GM23338 (cell line): ENCODE measurements around the gene CTDSPL. TPM values are rescaled to one million over a fixed set of nuclear protein-coding genes. Genes with fewer than 3 reads are reported as not detected.

Source experiments
- ATAC-seq: fragments of 200-7000 bp; cut with Tn5 transposase; 3 replicates; pipeline ENCODE4 v1.9.1; 2020
- DNase-seq: peaks from one replicate; pipeline ENCODE4 v3.0.0-alpha.2; 2015; ENCODE audit warnings: low spot score
- H2AFZ ChIP-seq: fragments of 200-600 bp; sonication (generic); 2 replicates; pipeline ENCODE4 v1.8.0; 2016; ENCODE audit warnings: antibody characterized with exemption, mild to moderate bottlenecking, moderate library complexity
- H3F3A ChIP-seq: fragments of 200-600 bp; sonication (generic); replicated peaks from 2 replicates; pipeline ENCODE4 v1.8.0; 2017; ENCODE audit warnings: antibody characterized with exemption, mixed run types, low read depth
- H3K27ac ChIP-seq: fragments of 200-600 bp; sonication (generic); 2 replicates; pipeline ENCODE4 v1.6.1; 2016; ENCODE audit warnings: low read depth
- H3K27me3 ChIP-seq: fragments of 200-600 bp; sonication (generic); 2 replicates; pipeline ENCODE4 v1.8.0; 2016; ENCODE audit warnings: mild to moderate bottlenecking, mixed run types, moderate library complexity; ENCODE audit not compliant: insufficient read depth
- H3K36me3 ChIP-seq: fragments of 200-600 bp; sonication (generic); 2 replicates; pipeline ENCODE4 v1.8.0; 2016; ENCODE audit warnings: mild to moderate bottlenecking; ENCODE audit not compliant: insufficient read depth
- H3K4me1 ChIP-seq: fragments of 200-600 bp; sonication (generic); 2 replicates; pipeline ENCODE4 v1.8.0; 2016; ENCODE audit warnings: mild to moderate bottlenecking, moderate library complexity; ENCODE audit not compliant: insufficient read depth
- H3K4me2 ChIP-seq: fragments of 200-600 bp; sonication (generic); 2 replicates; pipeline ENCODE4 v1.7.1; 2017; ENCODE audit warnings: mixed run types
- H3K4me3 ChIP-seq: fragments of 200-600 bp; sonication (generic); 2 replicates; pipeline ENCODE4 v1.6.1; 2016; ENCODE audit warnings: mixed run types
- H3K79me2 ChIP-seq: fragments of 200-600 bp; sonication (generic); replicated peaks from 2 replicates; pipeline ENCODE4 v1.8.0; 2017; ENCODE audit warnings: mild to moderate bottlenecking; ENCODE audit not compliant: insufficient read depth
- H3K9me2 ChIP-seq: fragments of 200-600 bp; sonication (generic); 2 replicates; pipeline ENCODE4 v1.8.0; 2017; ENCODE audit not compliant: insufficient read depth
- H4K20me1 ChIP-seq: fragments of 200-600 bp; sonication (generic); replicated peaks from 2 replicates; pipeline ENCODE4 v1.8.0; 2017; ENCODE audit warnings: mild to moderate bottlenecking; ENCODE audit not compliant: insufficient read depth
- H3K27ac Mint-ChIP-seq: 2 replicates; pipeline ENCODE4 v1.8.0; 2020; ENCODE audit warnings: inconsistent platforms, mild to moderate bottlenecking, moderate library complexity, mixed read lengths
- H3K27me3 Mint-ChIP-seq: 3 replicates; pipeline ENCODE4 v1.8.0; 2022; ENCODE audit warnings: low read depth, mild to moderate bottlenecking, moderate library complexity, mixed read lengths, inconsistent platforms; ENCODE audit not compliant: insufficient read depth, poor library complexity
- H3K36me3 Mint-ChIP-seq: 3 replicates; pipeline ENCODE4 v1.8.0; 2021; ENCODE audit warnings: low read depth, mild to moderate bottlenecking, inconsistent platforms, moderate library complexity, mixed read lengths
- H3K4me1 Mint-ChIP-seq: 3 replicates; pipeline ENCODE4 v1.8.0; 2020; ENCODE audit warnings: mild to moderate bottlenecking, inconsistent platforms, mixed read lengths
- H3K4me3 Mint-ChIP-seq: 3 replicates; pipeline ENCODE4 v1.8.0; 2021; ENCODE audit warnings: moderate library complexity, mild to moderate bottlenecking, inconsistent platforms, mixed read lengths
- H3K9me3 Mint-ChIP-seq: 3 replicates; pipeline ENCODE4 v1.8.0; 2020; ENCODE audit warnings: moderate library complexity, mild to moderate bottlenecking, inconsistent platforms, mixed read lengths
- CREB1 ChIP-seq: fragments of 250-450 bp; sonication (Bioruptor Pico); IDR thresholded peaks from 2 replicates; pipeline ENCODE4 v1.5.0; 2020; ENCODE audit warnings: low read depth, mild to moderate bottlenecking, moderate library complexity
- EZH2 ChIP-seq: fragments of 200-600 bp; sonication (generic); IDR thresholded peaks from one replicate; pipeline ENCODE4 v1.8.0; 2017; ENCODE audit warnings: antibody characterized with exemption, mild to moderate bottlenecking, low read depth; ENCODE audit not compliant: unreplicated experiment
- EZH2phosphoT487 ChIP-seq: fragments of 200-600 bp; sonication (generic); IDR thresholded peaks from one replicate; pipeline ENCODE4 v1.8.1; 2018; ENCODE audit warnings: antibody characterized with exemption; ENCODE audit not compliant: unreplicated experiment
- JUNB ChIP-seq: IDR thresholded peaks from one replicate; pipeline ENCODE4 v1.6.1; 2016; ENCODE audit warnings: antibody characterized with exemption; ENCODE audit not compliant: unreplicated experiment
- NANOG ChIP-seq: IDR thresholded peaks from 2 replicates; pipeline ENCODE4 v1.6.1; 2016; ENCODE audit warnings: antibody characterized with exemption, borderline replicate concordance
- POLR2AphosphoS5 ChIP-seq: IDR thresholded peaks from 2 replicates; pipeline ENCODE4 v1.6.1; 2016; ENCODE audit warnings: antibody characterized with exemption, low read depth
- STAT1 ChIP-seq: IDR thresholded peaks from one replicate; pipeline ENCODE4 v1.6.1; 2016; ENCODE audit warnings: antibody characterized with exemption; ENCODE audit not compliant: unreplicated experiment
- ZNF114 ChIP-seq: fragments of 250-450 bp; sonication (Bioruptor Pico); IDR thresholded peaks from 2 replicates; pipeline ENCODE4 v1.5.0; 2020; ENCODE audit warnings: mild to moderate bottlenecking, moderate library complexity
- ZNF331 ChIP-seq: fragments of 250-450 bp; sonication (Bioruptor Pico); IDR thresholded peaks from 2 replicates; pipeline ENCODE4 v1.5.0; 2020; ENCODE audit warnings: low read depth, mild to moderate bottlenecking, moderate library complexity
- polyA plus RNA-seq: library from polyadenylated mRNA; unstranded; fragments of >200 nt; fragmentation: Nextera tagmentation; extraction: Ambion mirVana; gene quantifications from 2 replicates; pipeline ENCODE4 v1.2.1, GENCODE V29; 2016
- total RNA-seq: library from RNA; depleted of rRNA; stranded (reverse); fragments of >200 nt; shearing (Covaris generic); gene quantifications from 2 replicates; pipeline ENCODE4 v1.2.3, GENCODE V29; 2014
- TF ChIP-seq, protein P1 (sequence below): fragments of 250-450 bp; sonication (Bioruptor Pico); IDR thresholded peaks from 2 replicates; pipeline ENCODE4 v1.5.0; 2020; ENCODE audit warnings: mild to moderate bottlenecking, moderate library complexity
- TF ChIP-seq, protein P2 (sequence below): IDR thresholded peaks from one replicate; pipeline ENCODE4 v1.6.1; 2018; ENCODE audit warnings: antibody characterized with exemption; ENCODE audit not compliant: unreplicated experiment
- TF ChIP-seq, protein P3 (sequence below): IDR thresholded peaks from 2 replicates; pipeline ENCODE4 v1.6.1; 2016; ENCODE audit warnings: antibody characterized with exemption

The CTDSPL gene
- total and polyA plus RNA-seq, 2 experiments from 2014 or later, result 23.2 to 42.0 TPM

DNA sequence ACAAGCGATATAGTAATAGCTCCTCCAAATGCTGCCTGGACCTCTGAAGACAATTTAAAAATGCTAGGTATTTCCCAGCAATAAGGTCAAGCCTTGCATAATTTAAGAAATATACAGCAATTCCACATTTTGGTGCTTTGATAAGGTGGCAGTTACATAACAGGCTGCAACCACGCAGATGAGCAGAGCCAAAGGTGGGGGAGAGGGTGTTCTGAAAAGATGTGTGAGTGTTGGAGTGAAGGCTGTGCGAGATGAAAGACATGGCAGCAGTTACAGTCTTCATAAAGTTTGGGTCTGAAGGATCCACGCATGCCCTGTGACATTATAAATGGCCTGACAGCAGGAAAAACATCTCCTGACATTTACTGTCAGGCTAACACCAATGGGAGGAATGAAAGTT, 26.1 kb downstream of the CTDSPL start (continued):
- TF ChIP-seq CREB1 (CRISPR knock-in tag) (no peak), POLR2AphosphoS5 (no peak), STAT1 (no peak), EZH2phosphoT487 (no peak), EZH2 (no peak)

DNA sequence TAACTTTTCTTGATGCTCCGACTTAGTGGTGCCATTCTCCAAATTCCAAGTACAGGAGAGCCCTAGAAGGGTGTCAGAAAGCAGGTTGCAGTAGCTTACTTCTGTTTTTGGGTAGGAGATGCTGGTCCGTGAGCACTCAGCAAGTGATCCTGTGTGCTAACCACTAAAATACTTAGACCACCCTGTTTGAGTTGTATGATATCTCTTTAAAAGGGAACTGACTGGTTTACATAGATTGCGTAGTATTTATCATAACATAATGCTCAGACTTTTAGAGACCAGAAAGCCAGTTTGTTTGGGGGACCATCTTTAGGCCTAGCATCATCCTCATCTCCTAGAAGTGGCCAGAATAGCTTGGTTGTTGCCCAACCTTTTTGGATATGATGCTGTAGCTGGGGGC, 26.7 kb downstream of the CTDSPL start:
- H3K27ac Mint-ChIP-seq, result no peak overlapping the region
- no peak overlapping the region for H3K4me3 Mint-ChIP-seq
- no peak for ATAC-seq
- no peaks in the 10 kb centered on the region for H3K9me3 Mint-ChIP-seq
- Histone ChIP-seq H3K36me3 (no peaks in the 10 kb centered on the region), H3F3A (no peaks in the 10 kb centered on the region), H3K4me1 (peaks cover 7% of the 10 kb centered on the region; the same call in 1 of the 2 replicates), H2AFZ (no peak overlapping the region), H3K27ac (no peak overlapping the region), H3K4me2 (no peak overlapping the region), H3K27me3 (no peaks in the 10 kb centered on the region), H3K9me2 (no peaks in the 10 kb centered on the region), H4K20me1 (no peaks in the 10 kb centered on the region; the same call in none of the 2 replicates), H3K79me2 (peaks cover 29% of the 10 kb centered on the region; the same call in 1 of the 2 replicates), H3K4me3 (no peak overlapping the region)
- peaks cover 4% of the 10 kb centered on the region for H3K27me3 Mint-ChIP-seq
- H3K4me1 Mint-ChIP-seq, result peaks cover 24% of the 10 kb centered on the region
- DNase-seq, result no peak
- no peaks in the 10 kb centered on the region for H3K36me3 Mint-ChIP-seq
- TF ChIP-seq, protein P1, sequence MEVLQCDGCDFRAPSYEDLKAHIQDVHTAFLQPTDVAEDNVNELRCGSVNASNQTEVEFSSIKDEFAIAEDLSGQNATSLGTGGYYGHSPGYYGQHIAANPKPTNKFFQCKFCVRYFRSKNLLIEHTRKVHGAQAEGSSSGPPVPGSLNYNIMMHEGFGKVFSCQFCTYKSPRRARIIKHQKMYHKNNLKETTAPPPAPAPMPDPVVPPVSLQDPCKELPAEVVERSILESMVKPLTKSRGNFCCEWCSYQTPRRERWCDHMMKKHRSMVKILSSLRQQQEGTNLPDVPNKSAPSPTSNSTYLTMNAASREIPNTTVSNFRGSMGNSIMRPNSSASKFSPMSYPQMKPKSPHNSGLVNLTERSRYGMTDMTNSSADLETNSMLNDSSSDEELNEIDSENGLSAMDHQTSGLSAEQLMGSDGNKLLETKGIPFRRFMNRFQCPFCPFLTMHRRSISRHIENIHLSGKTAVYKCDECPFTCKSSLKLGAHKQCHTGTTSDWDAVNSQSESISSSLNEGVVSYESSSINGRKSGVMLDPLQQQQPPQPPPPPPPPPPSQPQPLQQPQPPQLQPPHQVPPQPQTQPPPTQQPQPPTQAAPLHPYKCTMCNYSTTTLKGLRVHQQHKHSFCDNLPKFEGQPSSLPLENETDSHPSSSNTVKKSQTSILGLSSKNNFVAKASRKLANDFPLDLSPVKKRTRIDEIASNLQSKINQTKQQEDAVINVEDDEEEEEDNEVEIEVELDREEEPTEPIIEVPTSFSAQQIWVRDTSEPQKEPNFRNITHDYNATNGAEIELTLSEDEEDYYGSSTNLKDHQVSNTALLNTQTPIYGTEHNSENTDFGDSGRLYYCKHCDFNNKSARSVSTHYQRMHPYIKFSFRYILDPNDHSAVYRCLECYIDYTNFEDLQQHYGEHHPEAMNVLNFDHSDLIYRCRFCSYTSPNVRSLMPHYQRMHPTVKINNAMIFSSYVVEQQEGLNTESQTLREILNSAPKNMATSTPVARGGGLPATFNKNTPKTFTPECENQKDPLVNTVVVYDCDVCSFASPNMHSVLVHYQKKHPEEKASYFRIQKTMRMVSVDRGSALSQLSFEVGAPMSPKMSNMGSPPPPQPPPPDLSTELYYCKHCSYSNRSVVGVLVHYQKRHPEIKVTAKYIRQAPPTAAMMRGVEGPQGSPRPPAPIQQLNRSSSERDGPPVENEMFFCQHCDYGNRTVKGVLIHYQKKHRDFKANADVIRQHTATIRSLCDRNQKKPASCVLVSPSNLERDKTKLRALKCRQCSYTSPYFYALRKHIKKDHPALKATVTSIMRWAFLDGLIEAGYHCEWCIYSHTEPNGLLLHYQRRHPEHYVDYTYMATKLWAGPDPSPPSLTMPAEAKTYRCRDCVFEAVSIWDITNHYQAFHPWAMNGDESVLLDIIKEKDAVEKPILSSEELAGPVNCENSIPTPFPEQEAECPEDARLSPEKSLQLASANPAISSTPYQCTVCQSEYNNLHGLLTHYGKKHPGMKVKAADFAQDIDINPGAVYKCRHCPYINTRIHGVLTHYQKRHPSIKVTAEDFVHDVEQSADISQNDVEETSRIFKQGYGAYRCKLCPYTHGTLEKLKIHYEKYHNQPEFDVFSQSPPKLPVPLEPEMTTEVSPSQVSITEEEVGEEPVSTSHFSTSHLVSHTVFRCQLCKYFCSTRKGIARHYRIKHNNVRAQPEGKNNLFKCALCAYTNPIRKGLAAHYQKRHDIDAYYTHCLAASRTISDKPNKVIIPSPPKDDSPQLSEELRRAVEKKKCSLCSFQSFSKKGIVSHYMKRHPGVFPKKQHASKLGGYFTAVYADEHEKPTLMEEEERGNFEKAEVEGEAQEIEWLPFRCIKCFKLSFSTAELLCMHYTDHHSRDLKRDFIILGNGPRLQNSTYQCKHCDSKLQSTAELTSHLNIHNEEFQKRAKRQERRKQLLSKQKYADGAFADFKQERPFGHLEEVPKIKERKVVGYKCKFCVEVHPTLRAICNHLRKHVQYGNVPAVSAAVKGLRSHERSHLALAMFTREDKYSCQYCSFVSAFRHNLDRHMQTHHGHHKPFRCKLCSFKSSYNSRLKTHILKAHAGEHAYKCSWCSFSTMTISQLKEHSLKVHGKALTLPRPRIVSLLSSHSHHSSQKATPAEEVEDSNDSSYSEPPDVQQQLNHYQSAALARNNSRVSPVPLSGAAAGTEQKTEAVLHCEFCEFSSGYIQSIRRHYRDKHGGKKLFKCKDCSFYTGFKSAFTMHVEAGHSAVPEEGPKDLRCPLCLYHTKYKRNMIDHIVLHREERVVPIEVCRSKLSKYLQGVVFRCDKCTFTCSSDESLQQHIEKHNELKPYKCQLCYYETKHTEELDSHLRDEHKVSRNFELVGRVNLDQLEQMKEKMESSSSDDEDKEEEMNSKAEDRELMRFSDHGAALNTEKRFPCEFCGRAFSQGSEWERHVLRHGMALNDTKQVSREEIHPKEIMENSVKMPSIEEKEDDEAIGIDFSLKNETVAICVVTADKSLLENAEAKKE (CRISPR knock-in tag), result no peak
- no peak for TF ChIP-seq JUNB
- TF ChIP-seq, protein P2, sequence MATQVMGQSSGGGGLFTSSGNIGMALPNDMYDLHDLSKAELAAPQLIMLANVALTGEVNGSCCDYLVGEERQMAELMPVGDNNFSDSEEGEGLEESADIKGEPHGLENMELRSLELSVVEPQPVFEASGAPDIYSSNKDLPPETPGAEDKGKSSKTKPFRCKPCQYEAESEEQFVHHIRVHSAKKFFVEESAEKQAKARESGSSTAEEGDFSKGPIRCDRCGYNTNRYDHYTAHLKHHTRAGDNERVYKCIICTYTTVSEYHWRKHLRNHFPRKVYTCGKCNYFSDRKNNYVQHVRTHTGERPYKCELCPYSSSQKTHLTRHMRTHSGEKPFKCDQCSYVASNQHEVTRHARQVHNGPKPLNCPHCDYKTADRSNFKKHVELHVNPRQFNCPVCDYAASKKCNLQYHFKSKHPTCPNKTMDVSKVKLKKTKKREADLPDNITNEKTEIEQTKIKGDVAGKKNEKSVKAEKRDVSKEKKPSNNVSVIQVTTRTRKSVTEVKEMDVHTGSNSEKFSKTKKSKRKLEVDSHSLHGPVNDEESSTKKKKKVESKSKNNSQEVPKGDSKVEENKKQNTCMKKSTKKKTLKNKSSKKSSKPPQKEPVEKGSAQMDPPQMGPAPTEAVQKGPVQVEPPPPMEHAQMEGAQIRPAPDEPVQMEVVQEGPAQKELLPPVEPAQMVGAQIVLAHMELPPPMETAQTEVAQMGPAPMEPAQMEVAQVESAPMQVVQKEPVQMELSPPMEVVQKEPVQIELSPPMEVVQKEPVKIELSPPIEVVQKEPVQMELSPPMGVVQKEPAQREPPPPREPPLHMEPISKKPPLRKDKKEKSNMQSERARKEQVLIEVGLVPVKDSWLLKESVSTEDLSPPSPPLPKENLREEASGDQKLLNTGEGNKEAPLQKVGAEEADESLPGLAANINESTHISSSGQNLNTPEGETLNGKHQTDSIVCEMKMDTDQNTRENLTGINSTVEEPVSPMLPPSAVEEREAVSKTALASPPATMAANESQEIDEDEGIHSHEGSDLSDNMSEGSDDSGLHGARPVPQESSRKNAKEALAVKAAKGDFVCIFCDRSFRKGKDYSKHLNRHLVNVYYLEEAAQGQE, result no peak
- no peak for TF ChIP-seq STAT1
- TF ChIP-seq EZH2, result no peak
- no peak for TF ChIP-seq NANOG
- TF ChIP-seq ZNF331 (CRISPR knock-in tag), result no peak
- TF ChIP-seq POLR2AphosphoS5, result no peak
- TF ChIP-seq, protein P3, sequence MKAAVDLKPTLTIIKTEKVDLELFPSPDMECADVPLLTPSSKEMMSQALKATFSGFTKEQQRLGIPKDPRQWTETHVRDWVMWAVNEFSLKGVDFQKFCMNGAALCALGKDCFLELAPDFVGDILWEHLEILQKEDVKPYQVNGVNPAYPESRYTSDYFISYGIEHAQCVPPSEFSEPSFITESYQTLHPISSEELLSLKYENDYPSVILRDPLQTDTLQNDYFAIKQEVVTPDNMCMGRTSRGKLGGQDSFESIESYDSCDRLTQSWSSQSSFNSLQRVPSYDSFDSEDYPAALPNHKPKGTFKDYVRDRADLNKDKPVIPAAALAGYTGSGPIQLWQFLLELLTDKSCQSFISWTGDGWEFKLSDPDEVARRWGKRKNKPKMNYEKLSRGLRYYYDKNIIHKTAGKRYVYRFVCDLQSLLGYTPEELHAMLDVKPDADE, result no peak
- no peak for TF ChIP-seq ZNF114 (CRISPR knock-in tag)
- no peak for TF ChIP-seq CREB1 (CRISPR knock-in tag)
- TF ChIP-seq EZH2phosphoT487, result no peak
